GM12878 (cell line): ENCODE data around the gene SLC9A8. TPM values are rescaled to one million over a fixed set of nuclear protein-coding genes. Genes with fewer than 3 reads are reported as not detected.
"Not testable (repeated sequence)": the region's sequence is repeated elsewhere in the genome, so short reads cannot be mapped to it uniquely, and the experiment has no call there.

Experiments
- ATAC-seq: fragments of 200-7000 bp; cut with Tn5 transposase; 3 replicates; pipeline ENCODE4 v1.9.1; 2020; ENCODE audit warnings: mild to moderate bottlenecking, moderate library complexity
- BruUV-seq: library from RNA; stranded (reverse); fragments of 400-500 nt; replicated peaks from 2 replicates; lab custom pipeline; 2021; lab: Mats Ljungman, UMichigan
- CTCF ChIA-PET: fragments of 300-600 bp; sonication (Branson Sonifier 250); formaldehyde crosslinking; extraction: SDS; loops from one replicate; lab custom pipeline; 2021; ENCODE audit warnings: inconsistent platforms; lab: Yijun Ruan, JAX
- POLR2A ChIA-PET: fragments of 350-600 bp; formaldehyde crosslinking; extraction: SDS; loops from one replicate; lab custom pipeline; 2021; ENCODE audit warnings: inconsistent platforms; lab: Charles Lee
- RAD21 ChIA-PET: fragments of 300-600 bp; sonication (Branson Sonifier 250); formaldehyde crosslinking; loops from one replicate; lab custom pipeline; 2023; ENCODE audit warnings: antibody characterized with exemption; ENCODE audit not compliant: unreplicated experiment; lab: Charles Lee
- SMC1A ChIA-PET: fragments of 300-600 bp; sonication (Branson Sonifier 250); formaldehyde crosslinking; loops from one replicate; lab custom pipeline; 2023; ENCODE audit not compliant: unreplicated experiment, uncharacterized antibody; lab: Charles Lee
- DNase-seq: peaks from one replicate; pipeline ENCODE4 v3.0.0-alpha.2; 2011; ENCODE audit warnings: low read depth, low spot score
- FAIRE-seq: peaks from 3 replicates; lab custom pipeline; 2011; peaks lifted over from hg19 to GRCh38; lab: Jason Lieb, UNC
- H2AFZ ChIP-seq: 2 replicates; pipeline ENCODE4 v1.6.0; 2011; ENCODE audit warnings: low read depth, low read length, control low read depth; ENCODE audit not compliant: control insufficient read depth
- H3K27ac ChIP-seq: 2 replicates; pipeline ENCODE4 v1.5.1; 2011; ENCODE audit warnings: control low read depth; ENCODE audit not compliant: control insufficient read depth, insufficient read depth
- H3K27me3 ChIP-seq, 2 experiments: replicated peaks in 1 of 2; 2 replicates each; pipeline versions ENCODE4 v1.6.0 to v1.6.1; 2011; ENCODE audit warnings: low read length in 1 of 2; ENCODE audit not compliant: control insufficient read depth in 2 of 2, insufficient read depth in 2 of 2
- H3K36me3 ChIP-seq, 2 experiments: 2 replicates each; pipeline ENCODE4 v1.5.1; 2011; ENCODE audit warnings: low read length in 1 of 2; ENCODE audit not compliant: control insufficient read depth in 2 of 2, insufficient read depth in 2 of 2
- H3K4me1 ChIP-seq: 2 replicates; pipeline ENCODE4 v1.6.1; 2011; ENCODE audit warnings: mild to moderate bottlenecking, low read length, moderate library complexity, mixed read lengths; ENCODE audit not compliant: control insufficient read depth, insufficient read depth
- H3K4me2 ChIP-seq: 2 replicates; pipeline ENCODE4 v1.6.0; 2011; ENCODE audit warnings: control low read depth; ENCODE audit not compliant: control insufficient read depth, insufficient read depth
- H3K4me3 ChIP-seq: fragments of 200-600 bp; sonication (generic); 2 replicates; pipeline ENCODE4 v1.5.1; 2016
- H3K79me2 ChIP-seq: 2 replicates; pipeline ENCODE4 v1.6.0; 2011; ENCODE audit warnings: low read length; ENCODE audit not compliant: control insufficient read depth, insufficient read depth
- H3K9ac ChIP-seq: 2 replicates; pipeline ENCODE4 v1.8.0; 2011; ENCODE audit warnings: low read length, control low read depth, mixed read lengths; ENCODE audit not compliant: control insufficient read depth, insufficient read depth
- H3K9me3 ChIP-seq: replicated peaks from 3 replicates; pipeline ENCODE4 v1.5.1; 2011; ENCODE audit warnings: mild to moderate bottlenecking, low read length; ENCODE audit not compliant: control insufficient read depth, insufficient read depth
- H4K20me1 ChIP-seq: 2 replicates; pipeline ENCODE4 v1.6.0; 2011; ENCODE audit not compliant: control insufficient read depth, insufficient read depth
- MEF2A ChIP-seq: IDR thresholded peaks from 2 replicates; pipeline ENCODE4 v1.6.1; 2011; ENCODE audit warnings: low read depth, mild to moderate bottlenecking, low read length, moderate library complexity; ENCODE audit not compliant: insufficient read depth
- MXI1 ChIP-seq: fragments of 150-350 bp; IDR thresholded peaks from 2 replicates; pipeline ENCODE4 v1.6.1; 2011; ENCODE audit warnings: low read depth, mild to moderate bottlenecking, inconsistent platforms, low read length, improper control_type of control experiment
- SIN3A ChIP-seq: IDR thresholded peaks from 2 replicates; pipeline ENCODE4 v1.6.1; 2012; ENCODE audit warnings: low read depth, low read length, improper control_type of control experiment
- WGBS: methylation state at CpG from one replicate; pipeline ENCODE4 v1.1.6; 2016; ENCODE audit warnings: low lambda C conversion rate; ENCODE audit not compliant: insufficient replicate concordance, insufficient coverage; ENCODE audit errors: missing lambda C conversion rate; 5-methylcytosine and 5-hydroxymethylcytosine counted together
- in situ Hi-C: fragments of 300-500 bp; cut with MboI; formaldehyde crosslinking; loops from 9 replicates; pipeline ENCODE4 v1.14.3; 2018; ENCODE audit warnings: mixed read lengths
- intact Hi-C: fragments of 100-400 bp; cut with micrococcal nuclease; formaldehyde crosslinking; loops from one replicate; pipeline ENCODE4 v1.14.2; 2022; ENCODE audit not compliant: unreplicated experiment
- polyA plus RNA-seq, 11 experiments: library from polyadenylated mRNA; depleted of rRNA in 4 of 11; unstranded in 6 of 11; stranded (reverse) in 5 of 11; fragments of >200 nt; fragmentation: Nextera tagmentation in 4 of 11; fragmentation: Illumina TruSeq in 1 of 11; extraction: Ambion mirVana in 4 of 11; extraction: Trizol in 1 of 11; gene quantifications; 1 replicate in 1 of 11; 2 replicates in 10 of 11; pipeline versions ENCODE4 v1.2.1 to v1.2.3, GENCODE V29; 2011 to 2016; ENCODE audit warnings: inconsistent platforms in 2 of 11, missing spikeins in 2 of 11, low read depth in 1 of 11
- total RNA-seq, 4 experiments: library from RNA; depleted of rRNA in 3 of 4; stranded (reverse); fragments of >200 nt in 3 of 4; fragmentation: Illumina TruSeq in 1 of 4; extraction: Trizol in 1 of 4; gene quantifications; 2 replicates each; pipeline versions ENCODE4 v1.2.1 to v1.2.3, GENCODE V29; 2013 to 2021

The SLC9A8 gene
- total and polyA plus RNA-seq, 10 of the 15 experiments (the other 5 are each of a cell fraction or from before 2014, with no cell fraction given), result 0.40 to 15.5 (median 6.5) TPM

GRCh38 chr20:49781676-49782075 lies 31.0 kb upstream of the SLC9A8 start (continued):
- TF ChIP-seq MXI1 (no peak), SIN3A (no peak), MEF2A (no peak)

- in situ Hi-C loops, H3K4me3 ChIP-seq, H3K9me3 ChIP-seq, H3K36me3 ChIP-seq, BruUV-seq, H4K20me1 ChIP-seq, intact Hi-C loops, CTCF ChIA-PET, RAD21 ChIA-PET, SMC1A ChIA-PET, DNase-seq, FAIRE-seq, H2AFZ ChIP-seq, H3K79me2 ChIP-seq, H3K27me3 ChIP-seq, ATAC-seq, H3K9ac ChIP-seq, H3K4me2 ChIP-seq, H3K27ac ChIP-seq: not testable (repeated sequence)
- peaks cover 22% of the 10 kb centered on the region for H3K4me1 ChIP-seq
- POLR2A ChIA-PET, result interaction anchor here (0.7 kb wide), 1 partner anchor 97 kb away, joined by 9 read pairs; no protein-coding TSS in a partner anchor
- 92% methylated on average over 4 of the region's 4 CpGs for WGBS
Measured at GRCh38 chr20:49782439-49782838, 30.2 kb upstream of the SLC9A8 start.

GRCh38 chr20:49783021-49783995 lies 29.3 kb upstream of the SLC9A8 start:
- H3K4me2 ChIP-seq, H3K79me2 ChIP-seq, H3K9ac ChIP-seq, ATAC-seq, intact Hi-C loops, FAIRE-seq, SMC1A ChIA-PET, H2AFZ ChIP-seq, H3K4me3 ChIP-seq, H3K36me3 ChIP-seq, H4K20me1 ChIP-seq, H3K27me3 ChIP-seq, BruUV-seq, H3K9me3 ChIP-seq, in situ Hi-C loops, DNase-seq, CTCF ChIA-PET, H3K27ac ChIP-seq: not testable (repeated sequence)
- ChIA-PET POLR2A (interaction anchor here (0.7 kb wide), 2 partner anchors 41 to 96 kb away, joined by 3 to 9 read pairs; no protein-coding TSS in a partner anchor), RAD21 (interaction anchor here (3.2 to 3.4 kb wide), 2 partner anchors 18 to 33 kb away, joined by 10 to 22 read pairs; no protein-coding TSS in a partner anchor)
- 98% methylated on average over 17 of the region's 17 CpGs for WGBS
- H3K4me1 ChIP-seq, result peaks cover 22% of the 10 kb centered on the region
